BLaER1 (cell line): Measurements from ENCODE around the gene LAMP2.

ENCODE experiments used
- H3K27ac ChIP-seq: shearing (Covaris generic); formaldehyde crosslinking; 2 replicates; pipeline ENCODE4 v1.8.1; 2022
- H3K27me3 ChIP-seq: shearing (Covaris generic); formaldehyde crosslinking; 2 replicates; pipeline ENCODE4 v1.8.1; 2022
- H3K36me3 ChIP-seq: shearing (Covaris generic); formaldehyde crosslinking; 2 replicates; pipeline ENCODE4 v1.8.1; 2022
- H3K4me1 ChIP-seq: shearing (Covaris generic); formaldehyde crosslinking; 2 replicates; pipeline ENCODE4 v1.8.1; 2022
- H3K4me2 ChIP-seq: shearing (Covaris generic); formaldehyde crosslinking; 2 replicates; pipeline ENCODE4 v1.8.1; 2022
- H3K4me3 ChIP-seq: shearing (Covaris generic); formaldehyde crosslinking; 2 replicates; pipeline ENCODE4 v1.8.1; 2022
- H3K9ac ChIP-seq: shearing (Covaris generic); formaldehyde crosslinking; 2 replicates; pipeline ENCODE4 v1.8.1; 2022
- H3K9me3 ChIP-seq: shearing (Covaris generic); formaldehyde crosslinking; 2 replicates; pipeline ENCODE4 v1.8.1; 2022
- H4K20me1 ChIP-seq: shearing (Covaris generic); formaldehyde crosslinking; 2 replicates; pipeline ENCODE4 v1.8.1; 2022
- Cebpa-rat ChIP-seq: shearing (Covaris generic); IDR thresholded peaks from 2 replicates; pipeline ENCODE4 v1.8.1; 2022

The LAMP2 gene

DNA sequence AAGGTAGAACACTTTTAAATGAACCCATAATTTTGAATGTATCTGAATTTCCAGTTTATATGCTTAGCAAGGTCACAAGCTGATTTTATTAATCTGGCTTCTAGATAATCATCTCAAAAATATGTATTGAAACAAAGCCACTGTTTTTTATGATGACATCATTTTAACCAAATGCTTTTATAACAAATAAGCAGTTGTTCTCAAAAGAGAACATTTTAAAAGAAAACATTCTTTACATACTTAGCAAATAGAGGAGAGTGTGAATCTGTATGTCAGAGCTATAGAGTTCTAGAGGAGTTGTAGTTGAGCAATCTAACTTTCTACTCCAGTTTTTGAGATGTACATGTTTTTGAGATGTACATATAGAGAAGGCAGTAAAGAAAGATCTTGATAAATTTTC lies 42.5 kb downstream of the LAMP2 start:
- Histone ChIP-seq H3K27ac (no peak overlapping the region), H3K4me2 (no peak overlapping the region), H3K4me1 (peaks cover 12% of the 10 kb centered on the region), H3K9ac (no peak overlapping the region), H4K20me1 (no peaks in the 10 kb centered on the region), H3K27me3 (no peaks in the 10 kb centered on the region), H3K9me3 (no peaks in the 10 kb centered on the region), H3K4me3 (no peak overlapping the region), H3K36me3 (no peaks in the 10 kb centered on the region)
- TF ChIP-seq Cebpa-rat: no peak

DNA sequence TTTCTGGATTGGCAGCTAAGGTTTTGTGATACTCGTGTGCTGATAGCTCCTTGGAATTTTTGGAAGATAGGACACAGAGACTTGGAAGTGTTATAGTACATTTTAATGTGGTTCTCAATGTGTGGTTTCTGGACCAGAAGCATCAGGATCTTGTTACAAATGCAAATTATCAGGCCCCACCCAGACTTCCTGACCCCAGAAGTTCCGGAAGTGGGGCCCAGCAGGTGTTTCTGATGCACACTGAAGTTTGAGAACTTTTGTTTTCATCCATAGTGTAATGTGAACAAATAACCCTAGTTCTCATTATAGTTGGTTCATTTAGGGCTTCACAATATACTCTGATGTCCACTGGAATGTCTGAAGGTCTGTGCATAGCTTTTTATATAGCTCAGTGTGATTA lies 49.6 kb downstream of the LAMP2 start:
- Histone ChIP-seq H3K9me3 (0 out of 2 replicates have a peak, but pooled peaks cover 4% of the 10 kb centered on the region), H3K27ac (no peak overlapping the region), H3K27me3 (no peaks in the 10 kb centered on the region), H3K4me3 (no peak overlapping the region), H3K4me2 (peak overlapping the region; percentile 42), H3K36me3 (no peaks in the 10 kb centered on the region), H4K20me1 (no peaks in the 10 kb centered on the region), H3K9ac (no peak overlapping the region), H3K4me1 (peaks cover 12% of the 10 kb centered on the region)
- TF ChIP-seq Cebpa-rat: no peak

DNA sequence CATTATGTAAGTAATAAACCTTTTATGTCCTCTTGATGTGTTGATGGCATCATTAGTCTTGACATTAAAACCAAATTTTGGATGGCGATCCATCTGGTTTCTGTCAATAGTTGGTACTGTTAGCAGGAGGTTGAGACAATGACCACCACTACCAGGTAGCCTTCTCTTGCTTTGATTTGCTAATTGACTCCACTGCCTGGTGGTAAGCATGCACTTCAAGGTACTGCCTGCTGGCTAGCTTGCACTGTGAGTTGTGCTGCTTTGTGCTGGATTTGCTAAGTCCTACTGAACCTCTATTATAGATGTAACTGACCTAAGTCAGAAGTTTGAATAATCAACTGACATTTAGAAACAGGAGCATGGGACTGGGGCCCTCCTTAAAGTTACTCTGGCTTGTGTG lies 60.9 kb downstream of the LAMP2 start:
- no peaks in the 10 kb centered on the region for H4K20me1 ChIP-seq
- no peaks in the 10 kb centered on the region for H3K27me3 ChIP-seq
- no peaks in the 10 kb centered on the region for H3K4me1 ChIP-seq
- no peak overlapping the region for H3K4me3 ChIP-seq
- H3K4me2 ChIP-seq: no peak overlapping the region
- no peak overlapping the region for H3K27ac ChIP-seq
- no peak for TF ChIP-seq Cebpa-rat
- H3K36me3 ChIP-seq: no peaks in the 10 kb centered on the region
- H3K9me3 ChIP-seq: peaks cover 32% of the 10 kb centered on the region
- H3K9ac ChIP-seq: no peak overlapping the region

DNA sequence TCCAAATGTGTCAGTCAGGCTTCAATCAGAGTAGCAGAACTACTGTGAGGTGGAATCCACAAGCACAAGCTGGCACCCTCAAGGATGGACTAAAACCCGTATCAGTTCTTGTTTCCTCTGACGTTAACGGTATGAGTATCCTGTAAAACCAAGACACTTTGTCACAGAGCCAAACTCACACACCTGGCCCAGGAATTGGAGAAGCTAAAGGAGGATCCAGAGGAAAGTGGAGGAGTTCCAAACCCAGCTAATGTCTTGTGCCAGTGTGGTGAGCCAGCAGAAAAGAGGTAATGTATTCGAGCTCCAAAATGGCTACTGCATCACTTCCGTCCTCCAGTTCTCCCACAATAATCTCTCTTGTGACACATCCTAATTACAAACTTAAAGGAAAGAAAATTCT lies 62.5 kb downstream of the LAMP2 start:
- H3K36me3 ChIP-seq: no peaks in the 10 kb centered on the region
- H3K4me2 ChIP-seq: no peak overlapping the region
- no peak overlapping the region for H3K27ac ChIP-seq
- no peak overlapping the region for H3K4me3 ChIP-seq
- no peaks in the 10 kb centered on the region for H4K20me1 ChIP-seq
- H3K27me3 ChIP-seq: no peaks in the 10 kb centered on the region
- no peak overlapping the region for H3K9ac ChIP-seq
- H3K4me1 ChIP-seq: no peaks in the 10 kb centered on the region
- no peak for TF ChIP-seq Cebpa-rat
- peaks cover 29% of the 10 kb centered on the region for H3K9me3 ChIP-seq

DNA sequence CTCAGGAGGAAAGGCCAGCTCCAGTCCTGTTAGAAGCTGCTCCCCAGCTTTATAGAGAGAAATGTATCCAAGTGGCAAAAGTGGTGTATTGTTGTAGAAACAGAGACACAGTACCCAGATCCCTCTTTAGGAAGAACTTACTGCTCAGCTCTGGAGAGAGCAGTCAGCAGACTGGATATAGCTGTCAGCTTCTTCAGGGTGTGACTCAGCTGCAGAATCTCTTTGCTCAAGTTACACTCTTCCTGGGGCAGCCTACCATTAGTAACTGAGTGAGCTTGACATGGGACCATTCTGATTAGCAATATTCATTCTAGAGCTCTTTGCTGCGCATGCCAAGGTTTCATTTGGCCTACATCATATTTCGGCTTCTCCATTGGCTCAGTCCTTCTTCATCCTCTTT lies 66.7 kb downstream of the LAMP2 start:
- H3K27me3 ChIP-seq: no peaks in the 10 kb centered on the region
- no peaks in the 10 kb centered on the region for H3K4me1 ChIP-seq
- no peak for TF ChIP-seq Cebpa-rat
- no peak overlapping the region for H3K9ac ChIP-seq
- H3K36me3 ChIP-seq: no peaks in the 10 kb centered on the region
- peaks cover 9% of the 10 kb centered on the region; the same call in 1 of the 2 replicates for H3K9me3 ChIP-seq
- no peak overlapping the region for H3K27ac ChIP-seq
- H3K4me2 ChIP-seq: no peak overlapping the region
- H3K4me3 ChIP-seq: no peak overlapping the region
- no peaks in the 10 kb centered on the region for H4K20me1 ChIP-seq

DNA sequence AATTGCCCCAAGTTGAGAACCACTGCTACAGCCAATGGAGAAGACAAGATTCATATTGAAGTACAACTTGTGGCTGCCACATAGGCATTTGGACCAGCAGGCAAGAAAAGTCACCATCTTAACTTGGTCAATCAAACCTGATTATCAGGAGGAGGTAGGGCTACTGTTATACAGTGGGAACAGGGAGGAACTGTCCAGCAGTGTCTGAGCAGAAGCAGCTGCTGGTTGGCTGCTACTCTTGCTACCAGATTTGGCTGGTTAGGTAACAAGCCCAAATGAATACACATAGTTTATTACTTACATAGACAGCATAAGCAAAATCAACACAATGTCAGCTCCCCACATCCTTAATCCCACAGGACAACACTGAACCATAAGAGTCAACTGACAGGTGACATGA lies 67.8 kb downstream of the LAMP2 start:
- Histone ChIP-seq H3K4me1 (no peaks in the 10 kb centered on the region), H3K36me3 (no peaks in the 10 kb centered on the region), H4K20me1 (no peaks in the 10 kb centered on the region), H3K27me3 (no peaks in the 10 kb centered on the region), H3K9ac (no peak overlapping the region), H3K4me2 (no peak overlapping the region), H3K4me3 (no peak overlapping the region), H3K27ac (no peak overlapping the region), H3K9me3 (peaks cover 9% of the 10 kb centered on the region; the same call in 1 of the 2 replicates)
- TF ChIP-seq Cebpa-rat: no peak

DNA sequence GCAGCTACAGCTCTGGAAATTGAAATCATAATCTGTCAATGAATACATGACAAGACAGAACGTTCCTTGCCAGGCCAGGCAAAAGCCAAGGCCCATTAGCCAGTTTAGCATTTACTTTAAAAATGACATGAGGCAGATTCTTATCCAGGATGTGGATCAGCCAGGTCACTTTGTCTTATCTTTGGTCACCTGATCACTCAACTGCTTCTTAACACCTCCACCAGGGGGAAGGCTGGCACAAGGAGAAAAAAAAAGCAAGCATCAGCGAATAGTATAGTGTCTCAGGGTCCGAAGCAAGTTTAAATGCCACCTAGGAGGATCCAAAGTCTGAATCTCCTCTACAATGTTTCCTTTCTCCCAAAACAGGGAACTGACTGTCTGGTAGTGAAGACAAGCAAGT lies 88.4 kb downstream of the LAMP2 start:
- Histone ChIP-seq H3K4me1 (no peaks in the 10 kb centered on the region), H3K27me3 (no peaks in the 10 kb centered on the region), H3K4me3 (no peak overlapping the region), H3K36me3 (no peaks in the 10 kb centered on the region), H3K4me2 (no peak overlapping the region), H3K27ac (no peak overlapping the region), H4K20me1 (no peaks in the 10 kb centered on the region), H3K9me3 (no peaks in the 10 kb centered on the region), H3K9ac (no peak overlapping the region)
- TF ChIP-seq Cebpa-rat: no peak

DNA sequence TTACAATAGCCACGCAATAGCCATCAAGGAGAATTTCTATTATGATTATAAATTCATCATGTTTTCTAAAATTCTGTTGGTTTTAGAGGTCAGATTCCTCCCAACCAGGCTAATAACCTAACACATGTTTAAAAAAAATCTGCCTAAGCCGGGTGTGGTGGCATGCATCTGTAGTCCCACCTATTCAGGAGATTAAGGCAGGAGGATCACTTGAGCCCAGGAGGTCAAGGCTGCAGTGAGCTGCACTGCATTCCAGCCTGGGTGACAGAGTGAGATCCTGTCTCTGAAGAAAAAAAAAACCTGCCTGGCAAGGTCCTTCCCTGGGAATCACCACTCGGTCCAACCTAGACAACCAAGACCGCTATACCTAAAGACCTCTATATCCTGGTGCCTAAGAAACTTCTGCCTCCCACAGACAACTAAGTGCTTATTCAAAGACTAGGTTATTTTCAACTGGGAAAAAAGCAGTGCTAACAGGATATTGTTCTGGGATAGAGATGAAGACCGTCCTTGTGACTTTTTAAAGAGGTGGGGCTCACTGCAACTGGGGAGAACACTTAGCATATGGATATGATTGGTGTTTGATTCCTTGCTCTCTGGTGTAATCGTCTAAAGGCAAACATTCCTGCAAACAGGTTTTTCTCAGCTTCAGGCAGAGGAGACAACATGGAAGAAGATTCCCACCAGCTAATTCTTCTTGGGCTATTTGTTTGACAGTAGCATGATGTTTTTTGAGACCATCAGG lies 89.0 kb downstream of the LAMP2 start:
- Histone ChIP-seq H3K4me3 (no peak overlapping the region), H3K9me3 (no peaks in the 10 kb centered on the region), H3K27me3 (no peaks in the 10 kb centered on the region), H3K4me2 (no peak overlapping the region), H4K20me1 (no peaks in the 10 kb centered on the region), H3K4me1 (no peaks in the 10 kb centered on the region), H3K9ac (no peak overlapping the region), H3K36me3 (no peaks in the 10 kb centered on the region), H3K27ac (no peak overlapping the region)
- TF ChIP-seq Cebpa-rat: no peak

DNA sequence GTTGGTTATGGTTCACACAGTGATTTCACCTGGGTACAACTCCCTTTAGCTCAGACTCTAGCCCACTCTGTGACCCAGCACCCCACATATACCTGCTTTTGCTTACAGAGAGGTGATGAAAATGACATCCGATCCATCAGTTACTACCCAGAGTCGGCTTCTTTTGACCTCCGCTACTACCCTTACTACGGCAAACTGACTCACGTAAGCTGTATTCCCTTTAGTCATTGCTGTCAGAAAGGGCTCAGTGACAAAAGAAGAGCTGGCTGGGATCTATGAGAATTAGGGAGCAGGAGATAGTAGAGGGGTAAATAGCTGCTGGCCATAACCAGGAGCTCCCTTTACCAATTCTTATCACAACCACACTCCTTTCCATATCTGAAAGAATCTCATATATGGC lies 90.5 kb downstream of the LAMP2 start:
- no peak overlapping the region for H3K9ac ChIP-seq
- no peak overlapping the region for H3K27ac ChIP-seq
- TF ChIP-seq Cebpa-rat: no peak
- H3K4me3 ChIP-seq: no peak overlapping the region
- H3K36me3 ChIP-seq: no peaks in the 10 kb centered on the region
- H3K4me2 ChIP-seq: no peak overlapping the region
- no peaks in the 10 kb centered on the region for H4K20me1 ChIP-seq
- no peaks in the 10 kb centered on the region for H3K9me3 ChIP-seq
- H3K27me3 ChIP-seq: no peaks in the 10 kb centered on the region
- H3K4me1 ChIP-seq: no peaks in the 10 kb centered on the region
